K562 (cell line): ENCODE data around the gene API5. TPM values are rescaled to one million over a fixed set of nuclear protein-coding genes. Genes with fewer than 3 reads are reported as not detected.
A peak's percentile ranks its signal among the peaks of the same experiment; 100 is the strongest.

Experiments used
- GATA2 ChIP-seq: sonication (generic); formaldehyde crosslinking; IDR thresholded peaks from 2 replicates; pipeline ENCODE4 v1.4.0; 2020; ENCODE audit warnings: mild to moderate bottlenecking, missing genetic modification reagents
- GTF2F1 ChIP-seq: IDR thresholded peaks from 2 replicates; pipeline ENCODE4 v1.6.1; 2011; ENCODE audit warnings: low read depth, low read length, improper control_type of control experiment
- KLF16 ChIP-seq: IDR thresholded peaks from 2 replicates; pipeline ENCODE4 v1.6.1; 2016; ENCODE audit warnings: antibody characterized with exemption
- MEIS2 ChIP-seq: fragments of 450-650 bp; IDR thresholded peaks from 2 replicates; pipeline ENCODE4 v1.6.1; 2014; ENCODE audit warnings: mild to moderate bottlenecking; ENCODE audit not compliant: partially characterized antibody
- TCFL5 ChIP-seq: fragments of 250-450 bp; sonication (Bioruptor Pico); conservative IDR thresholded peaks from 2 replicates; pipeline ENCODE4 v1.6.1; 2021; ENCODE audit warnings: mild to moderate bottlenecking, moderate library complexity, matching md5 sums
- polyA plus RNA-seq, 8 experiments: library from polyadenylated mRNA; depleted of rRNA in 4 of 8; stranded (reverse) in 5 of 8; unstranded in 3 of 8; fragments of >200 nt; fragmentation: Nextera tagmentation in 2 of 8; fragmentation: Illumina TruSeq in 1 of 8; extraction: Ambion mirVana in 2 of 8; extraction: Trizol in 1 of 8; gene quantifications; 2 replicates each; pipeline versions ENCODE4 v1.2.1 to v1.2.3, GENCODE V29; 2011 to 2014; ENCODE audit warnings: inconsistent platforms in 1 of 8, missing spikeins in 1 of 8
- total RNA-seq, 7 experiments: library from RNA; depleted of rRNA in 6 of 7; stranded (reverse); fragments of >200 nt in 6 of 7; fragmentation: Illumina TruSeq in 2 of 7; extraction: Trizol in 2 of 7; gene quantifications; 2 replicates each; pipeline versions ENCODE4 v1.2.1 to v1.2.3, GENCODE V29; 2011 to 2021; ENCODE audit warnings: low replicate concordance in 1 of 7
- TF ChIP-seq, protein P1 (sequence below): fragments of 450-650 bp; IDR thresholded peaks from 2 replicates; pipeline ENCODE4 v1.6.1; 2017; ENCODE audit warnings: antibody characterized with exemption, mild to moderate bottlenecking
- TF ChIP-seq, protein P2 (sequence below): fragments of 450-650 bp; IDR thresholded peaks from 2 replicates; pipeline ENCODE4 v1.6.1; 2016

Gene API5
- total and polyA plus RNA-seq, 9 of the 15 experiments (the other 6 are each of a cell fraction or from before 2014, with no cell fraction given) = 59.8 to 146 (median 123) TPM

DNA sequence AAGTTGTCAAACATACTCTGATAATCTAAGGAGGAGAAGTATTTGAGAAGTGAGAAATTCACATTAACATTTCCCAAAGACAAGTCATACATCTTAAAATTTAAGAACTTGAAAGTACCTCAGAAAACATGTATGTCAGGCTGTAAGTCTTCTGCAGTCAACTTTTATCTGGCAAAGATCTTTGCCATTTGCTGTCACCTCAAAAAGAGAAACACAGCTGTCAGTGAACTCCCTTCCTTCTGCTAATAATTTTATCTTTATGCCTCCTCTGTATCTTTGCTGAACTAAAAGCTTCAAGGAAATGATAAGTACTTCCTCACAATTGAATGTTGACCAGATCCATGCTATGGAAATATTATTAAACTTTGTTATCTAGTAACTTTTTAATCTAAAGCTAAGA lies 65.6 kb downstream of the API5 start (continued):
- TF ChIP-seq, protein P1, sequence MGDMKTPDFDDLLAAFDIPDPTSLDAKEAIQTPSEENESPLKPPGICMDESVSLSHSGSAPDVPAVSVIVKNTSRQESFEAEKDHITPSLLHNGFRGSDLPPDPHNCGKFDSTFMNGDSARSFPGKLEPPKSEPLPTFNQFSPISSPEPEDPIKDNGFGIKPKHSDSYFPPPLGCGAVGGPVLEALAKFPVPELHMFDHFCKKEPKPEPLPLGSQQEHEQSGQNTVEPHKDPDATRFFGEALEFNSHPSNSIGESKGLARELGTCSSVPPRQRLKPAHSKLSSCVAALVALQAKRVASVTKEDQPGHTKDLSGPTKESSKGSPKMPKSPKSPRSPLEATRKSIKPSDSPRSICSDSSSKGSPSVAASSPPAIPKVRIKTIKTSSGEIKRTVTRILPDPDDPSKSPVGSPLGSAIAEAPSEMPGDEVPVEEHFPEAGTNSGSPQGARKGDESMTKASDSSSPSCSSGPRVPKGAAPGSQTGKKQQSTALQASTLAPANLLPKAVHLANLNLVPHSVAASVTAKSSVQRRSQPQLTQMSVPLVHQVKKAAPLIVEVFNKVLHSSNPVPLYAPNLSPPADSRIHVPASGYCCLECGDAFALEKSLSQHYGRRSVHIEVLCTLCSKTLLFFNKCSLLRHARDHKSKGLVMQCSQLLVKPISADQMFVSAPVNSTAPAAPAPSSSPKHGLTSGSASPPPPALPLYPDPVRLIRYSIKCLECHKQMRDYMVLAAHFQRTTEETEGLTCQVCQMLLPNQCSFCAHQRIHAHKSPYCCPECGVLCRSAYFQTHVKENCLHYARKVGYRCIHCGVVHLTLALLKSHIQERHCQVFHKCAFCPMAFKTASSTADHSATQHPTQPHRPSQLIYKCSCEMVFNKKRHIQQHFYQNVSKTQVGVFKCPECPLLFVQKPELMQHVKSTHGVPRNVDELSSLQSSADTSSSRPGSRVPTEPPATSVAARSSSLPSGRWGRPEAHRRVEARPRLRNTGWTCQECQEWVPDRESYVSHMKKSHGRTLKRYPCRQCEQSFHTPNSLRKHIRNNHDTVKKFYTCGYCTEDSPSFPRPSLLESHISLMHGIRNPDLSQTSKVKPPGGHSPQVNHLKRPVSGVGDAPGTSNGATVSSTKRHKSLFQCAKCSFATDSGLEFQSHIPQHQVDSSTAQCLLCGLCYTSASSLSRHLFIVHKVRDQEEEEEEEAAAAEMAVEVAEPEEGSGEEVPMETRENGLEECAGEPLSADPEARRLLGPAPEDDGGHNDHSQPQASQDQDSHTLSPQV = no peak
- TF ChIP-seq MEIS2 (peak; percentile 67), KLF16 (no peak), GTF2F1 (no peak), GATA2 (CRISPR knock-in tag) (0 out of 2 replicates have a peak, but pooled peaks have one; percentile 14), TCFL5 (CRISPR knock-in tag) (no peak)
- TF ChIP-seq, protein P2, sequence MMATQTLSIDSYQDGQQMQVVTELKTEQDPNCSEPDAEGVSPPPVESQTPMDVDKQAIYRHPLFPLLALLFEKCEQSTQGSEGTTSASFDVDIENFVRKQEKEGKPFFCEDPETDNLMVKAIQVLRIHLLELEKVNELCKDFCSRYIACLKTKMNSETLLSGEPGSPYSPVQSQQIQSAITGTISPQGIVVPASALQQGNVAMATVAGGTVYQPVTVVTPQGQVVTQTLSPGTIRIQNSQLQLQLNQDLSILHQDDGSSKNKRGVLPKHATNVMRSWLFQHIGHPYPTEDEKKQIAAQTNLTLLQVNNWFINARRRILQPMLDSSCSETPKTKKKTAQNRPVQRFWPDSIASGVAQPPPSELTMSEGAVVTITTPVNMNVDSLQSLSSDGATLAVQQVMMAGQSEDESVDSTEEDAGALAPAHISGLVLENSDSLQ = peak; percentile 74
